ENCODE data around the gene PTPRD. TPM values are rescaled to one million over a fixed set of nuclear protein-coding genes. Genes with fewer than 3 reads are reported as not detected.

The PTPRD gene
- total RNA-seq, 1 donor from 2014 or later: 532 TPM

- Mint-ChIP-seq H3K27ac (ENCODE audit: unreplicated experiment) (peak overlapping the region; percentile 15), H3K4me3 (ENCODE audit: unreplicated experiment) (no peak overlapping the region), H3K36me3 (ENCODE audit: unreplicated experiment) (no peaks in the 10 kb centered on the region), H3K4me1 (ENCODE audit: low read depth, unreplicated experiment) (peaks cover 30% of the 10 kb centered on the region), H3K9me3 (ENCODE audit: unreplicated experiment) (peaks cover 7% of the 10 kb centered on the region), H3K27me3 (ENCODE audit: unreplicated experiment) (peaks cover 4% of the 10 kb centered on the region)
- no peak for TF ChIP-seq CTCF (IDR thresholded peaks at IDR 0.05; ENCODE audit: partially characterized antibody, unreplicated experiment)
- DNase-seq: no peak
Observed at GRCh38 chr9:9173264-9173663, 1439.5 kb downstream of the PTPRD start.

- peaks cover 28% of the 10 kb centered on the region for H3K4me1 Mint-ChIP-seq (ENCODE audit: low read depth, unreplicated experiment)
- TF ChIP-seq CTCF (IDR thresholded peaks at IDR 0.05; ENCODE audit: partially characterized antibody, unreplicated experiment): no peak
- peak overlapping the region; percentile 17 for H3K4me3 Mint-ChIP-seq (ENCODE audit: unreplicated experiment)
- no peaks in the 10 kb centered on the region for H3K36me3 Mint-ChIP-seq (ENCODE audit: unreplicated experiment)
- peak overlapping the region; percentile 78 for H3K27ac Mint-ChIP-seq (ENCODE audit: unreplicated experiment)
- H3K27me3 Mint-ChIP-seq (ENCODE audit: unreplicated experiment): peaks cover 4% of the 10 kb centered on the region
- DNase-seq: peak; percentile 43
- H3K9me3 Mint-ChIP-seq (ENCODE audit: unreplicated experiment): peaks cover 7% of the 10 kb centered on the region
Observed at GRCh38 chr9:9170439-9171134, 1442.2 kb downstream of the PTPRD start.

- H3K4me3 Mint-ChIP-seq (ENCODE audit: unreplicated experiment): no peak overlapping the region
- H3K27ac Mint-ChIP-seq (ENCODE audit: unreplicated experiment): peak overlapping the region; percentile 62
- peaks cover 13% of the 10 kb centered on the region for H3K4me1 Mint-ChIP-seq (ENCODE audit: low read depth, unreplicated experiment)
- no peak for TF ChIP-seq CTCF (IDR thresholded peaks at IDR 0.05; ENCODE audit: partially characterized antibody, unreplicated experiment)
- no peaks in the 10 kb centered on the region for H3K27me3 Mint-ChIP-seq (ENCODE audit: unreplicated experiment)
- DNase-seq: peak; percentile 14
- H3K36me3 Mint-ChIP-seq (ENCODE audit: unreplicated experiment): no peaks in the 10 kb centered on the region
- H3K9me3 Mint-ChIP-seq (ENCODE audit: unreplicated experiment): no peaks in the 10 kb centered on the region
Observed at GRCh38 chr9:9142001-9142400, 1470.8 kb downstream of the PTPRD start.

- Mint-ChIP-seq H3K4me1 (ENCODE audit: low read depth, unreplicated experiment) (no peaks in the 10 kb centered on the region), H3K27me3 (ENCODE audit: unreplicated experiment) (no peaks in the 10 kb centered on the region), H3K27ac (ENCODE audit: unreplicated experiment) (no peak overlapping the region), H3K36me3 (ENCODE audit: unreplicated experiment) (no peaks in the 10 kb centered on the region), H3K4me3 (ENCODE audit: unreplicated experiment) (no peak overlapping the region), H3K9me3 (ENCODE audit: unreplicated experiment) (no peaks in the 10 kb centered on the region)
- DNase-seq: no peak
- no peak for TF ChIP-seq CTCF (IDR thresholded peaks at IDR 0.05; ENCODE audit: partially characterized antibody, unreplicated experiment)
Observed at GRCh38 chr9:9133526-9133925, 1479.3 kb downstream of the PTPRD start.

- Mint-ChIP-seq H3K9me3 (ENCODE audit: unreplicated experiment) (no peaks in the 10 kb centered on the region), H3K27me3 (ENCODE audit: unreplicated experiment) (no peaks in the 10 kb centered on the region), H3K36me3 (ENCODE audit: unreplicated experiment) (no peaks in the 10 kb centered on the region), H3K27ac (ENCODE audit: unreplicated experiment) (no peak overlapping the region), H3K4me1 (ENCODE audit: low read depth, unreplicated experiment) (peaks cover 2% of the 10 kb centered on the region), H3K4me3 (ENCODE audit: unreplicated experiment) (no peak overlapping the region)
- no peak for DNase-seq
- TF ChIP-seq CTCF (IDR thresholded peaks at IDR 0.05; ENCODE audit: partially characterized antibody, unreplicated experiment): no peak
Observed at GRCh38 chr9:9124616-9125015, 1488.2 kb downstream of the PTPRD start.
